Measurements from ENCODE around the gene RNF31.
"Not testable (repeated sequence)": the region's sequence is repeated elsewhere in the genome, so short reads cannot be mapped to it uniquely, and the experiment has no call there.

RNF31 gene

GRCh38 chr14:24184104-24184970 lies 37.0 kb downstream of the RNF31 start:
- no peak for DNase-seq

- no peak for DNase-seq
These were observed 37.7 kb downstream of the RNF31 start for GRCh38 chr14:24185026-24185425.

- DNase-seq = no peak
These were observed 38.4 kb downstream of the RNF31 start for GRCh38 chr14:24185741-24186140.

GRCh38 chr14:24186831-24187538 lies 39.7 kb downstream of the RNF31 start:
- DNase-seq = no peak

- DNase-seq = no peak
These were observed 40.2 kb downstream of the RNF31 start for GRCh38 chr14:24187539-24187915.

DNA sequence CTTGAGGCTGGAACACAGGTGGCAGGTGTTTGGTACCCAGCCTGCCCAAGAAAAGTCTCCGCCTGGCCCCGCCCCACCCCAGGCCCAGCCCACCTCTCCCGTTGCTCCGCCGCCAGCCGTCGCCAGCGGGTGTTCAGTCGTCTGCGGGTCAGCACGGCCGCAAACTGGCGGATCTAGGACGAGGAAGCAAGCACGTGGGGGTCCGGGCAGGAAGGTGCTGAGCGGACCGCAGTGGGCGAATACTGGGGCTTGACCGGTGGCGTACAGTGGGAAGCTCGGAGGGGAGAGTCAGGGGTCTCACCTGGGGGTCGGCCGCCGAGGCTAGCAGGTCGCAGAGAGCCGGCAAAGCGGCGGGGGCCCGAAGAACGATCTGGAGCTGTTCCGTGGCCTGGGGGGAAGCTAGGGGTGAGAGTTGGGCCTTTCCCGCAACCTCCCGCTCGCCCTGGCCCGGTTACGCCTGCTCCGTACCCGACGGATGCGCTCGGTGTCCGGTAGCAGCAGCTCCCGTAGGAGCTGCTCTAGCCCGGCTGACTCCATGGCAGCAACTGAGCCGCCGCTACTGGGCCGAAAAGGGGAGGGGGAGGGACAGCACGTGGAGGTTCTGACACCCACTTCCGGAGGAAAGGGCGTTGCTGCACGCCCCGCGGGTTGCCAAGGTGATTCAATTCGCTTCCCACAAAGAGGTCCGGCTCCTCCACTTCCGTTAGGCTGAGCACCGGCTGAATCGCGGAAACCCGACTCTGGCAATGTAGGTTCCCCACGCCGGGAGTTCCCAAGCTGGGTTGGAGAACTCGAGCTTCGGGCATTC lies 41.2 kb downstream of the RNF31 start, which contains the start of gene IPO4:
Gene IPO4 (minus strand): TSS at position 566 of the 808 bp plus-strand sequence. CDS start 29 bp downstream, at position 537.
- peak; percentile 96 for DNase-seq

DNA sequence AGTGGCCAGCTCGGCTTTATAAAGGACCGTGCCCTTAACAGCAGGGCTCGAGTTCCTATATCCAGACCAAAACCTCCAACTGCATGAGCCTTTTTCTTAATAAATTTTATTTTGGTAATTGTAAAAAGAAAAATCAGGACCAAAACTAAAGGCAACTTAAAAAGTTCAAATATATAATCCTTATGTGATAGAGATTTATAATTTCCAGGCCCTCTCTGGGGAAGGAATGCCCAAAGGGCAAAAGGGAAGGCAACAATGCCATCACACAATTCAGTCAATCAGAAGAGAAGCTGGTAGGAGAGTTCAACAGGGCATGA lies 41.7 kb downstream of the RNF31 start:
- no peak for DNase-seq

- no peak for DNase-seq
These were observed 42.2 kb downstream of the RNF31 start for GRCh38 chr14:24189460-24189859.

GRCh38 chr14:24190416-24190815 lies 43.1 kb downstream of the RNF31 start:
- no peak for DNase-seq

- no peak for DNase-seq
These were observed 45.6 kb downstream of the RNF31 start for GRCh38 chr14:24192933-24193332.

- DNase-seq = peak; percentile 29
These were observed 47.0 kb downstream of the RNF31 start for GRCh38 chr14:24194186-24194872.

DNA sequence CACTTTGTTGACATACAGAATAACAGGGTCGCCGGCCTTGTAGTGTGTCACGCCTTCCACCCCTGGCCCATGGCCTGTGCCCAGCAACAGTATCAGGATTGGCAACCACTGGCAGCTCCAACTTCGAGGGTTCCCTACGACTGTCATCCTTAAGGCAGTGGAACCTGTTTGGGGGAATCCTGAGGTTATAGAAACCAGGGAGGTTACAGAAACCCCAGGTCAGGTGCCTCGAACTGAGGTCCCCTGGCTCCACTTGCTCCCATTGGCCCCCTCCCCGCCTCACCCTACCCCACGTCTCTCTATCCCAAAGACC lies 47.5 kb downstream of the RNF31 start:
- no peak for DNase-seq

GRCh38 chr14:24195186-24196070 lies 48.1 kb downstream of the RNF31 start, which contains the start of gene TM9SF1:
TSS of gene TM9SF1 (minus strand) at chr14:24195441. CDS start at chr14:24195019, 422 bp downstream.
- DNase-seq = peak; percentile 86

GRCh38 chr14:24196071-24197055 lies 49.1 kb downstream of the RNF31 start:
- DNase-seq = peak; percentile 50

- DNase-seq = no peak
These were observed 49.8 kb downstream of the RNF31 start for GRCh38 chr14:24197056-24197450.

DNA sequence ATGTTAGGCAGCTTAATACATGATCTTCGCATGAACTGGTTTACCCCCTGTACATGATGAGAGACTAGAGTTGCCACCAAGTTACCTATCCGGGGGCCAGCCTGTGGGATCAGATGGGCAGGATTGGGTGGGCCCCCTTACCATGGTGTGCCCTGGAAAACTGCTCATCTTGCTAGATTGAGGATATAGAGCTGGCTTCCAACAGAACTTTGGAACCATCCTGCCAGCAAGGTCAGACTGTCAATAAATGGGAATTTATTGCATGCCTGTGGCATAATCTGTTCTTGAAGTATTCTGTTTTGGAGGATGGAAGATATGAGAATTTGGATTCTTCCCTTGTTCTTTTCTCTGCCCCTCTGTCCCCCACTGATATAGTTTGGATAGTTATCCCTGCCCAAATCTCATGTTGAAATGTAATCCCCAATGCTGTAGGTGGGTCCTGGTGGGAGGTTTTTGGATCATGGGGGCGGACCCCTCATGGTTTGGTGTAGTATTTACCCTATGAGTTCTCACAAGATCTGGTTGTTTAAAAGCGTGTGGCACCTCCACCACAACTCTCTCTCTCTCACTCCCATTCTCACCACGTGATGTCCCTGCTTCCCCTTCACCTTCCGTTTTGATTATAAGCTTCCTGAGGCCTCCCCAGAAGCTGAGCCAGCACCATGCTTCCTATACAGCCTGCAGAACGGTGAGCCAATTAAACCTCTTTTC lies 51.7 kb downstream of the RNF31 start:
- no peak for DNase-seq

DNA sequence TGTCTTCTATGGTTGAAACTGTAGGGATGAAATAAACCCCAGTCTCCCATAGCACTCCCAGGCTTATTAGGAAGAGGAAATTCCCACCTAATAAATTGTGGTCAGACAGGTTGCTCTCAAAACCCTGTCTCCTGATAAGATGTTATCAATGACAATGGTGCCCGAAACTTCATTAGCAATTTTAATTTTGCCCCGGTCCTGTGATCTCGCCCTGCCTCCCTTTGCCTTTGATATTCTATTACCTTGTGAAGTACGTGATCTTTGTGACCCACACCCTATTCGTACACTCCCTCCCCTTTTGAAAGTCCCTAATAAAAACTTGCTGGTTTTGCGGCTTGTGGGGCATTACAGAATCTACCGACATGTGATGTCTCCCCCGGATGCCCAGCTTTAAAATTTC lies 55.2 kb downstream of the RNF31 start:
- DNase-seq = not testable (repeated sequence)

DNA sequence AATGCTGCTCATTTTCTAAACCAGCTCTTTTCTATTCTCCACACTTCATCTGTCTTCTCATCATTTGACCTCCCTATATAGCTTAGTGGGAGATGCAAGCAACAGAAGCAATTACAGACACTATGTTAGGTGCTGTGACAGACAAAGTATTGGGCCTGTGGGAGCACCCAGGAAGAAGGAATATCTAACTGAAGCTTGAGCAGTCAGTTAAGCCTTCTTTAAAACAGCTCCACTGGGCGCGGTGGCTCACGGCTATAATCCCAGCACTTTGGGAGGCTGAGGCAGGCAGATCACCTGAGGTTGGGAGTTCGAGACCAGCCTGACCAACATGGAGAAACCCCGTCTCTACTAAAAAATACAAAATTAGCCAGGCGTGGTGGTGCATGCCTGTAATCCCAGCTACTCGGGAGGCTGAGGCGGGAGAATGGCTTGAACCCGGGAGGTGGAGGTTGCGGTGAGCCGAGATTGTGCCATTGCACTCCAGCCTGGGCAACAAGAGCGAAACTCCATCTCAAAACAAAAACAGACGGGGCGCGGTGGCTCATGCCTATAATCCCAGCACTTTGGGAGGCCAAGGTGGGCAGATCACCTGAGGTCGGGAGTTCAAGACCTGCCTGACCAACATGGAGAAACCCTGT lies 56.1 kb downstream of the RNF31 start:
- not testable (repeated sequence) for DNase-seq

All from inflammatory macrophage treated with lipopolysaccharide for 4 hours (primary cell).